Hepatocyte (in vitro differentiated cells): ENCODE results near the gene CAPN11. TPM values are rescaled to one million over a fixed set of nuclear protein-coding genes. Genes with fewer than 3 reads are reported as not detected.

Experiments used
- DNase-seq: peaks from one replicate; pipeline ENCODE4 v3.0.0-alpha.2; 2016; ENCODE audit warnings: low spot score
- H2AFZ ChIP-seq: fragments of 200-600 bp; sonication (generic); 2 replicates; pipeline ENCODE4 v1.6.0; 2016; ENCODE audit warnings: antibody characterized with exemption, mild to moderate bottlenecking
- H3K27ac ChIP-seq: fragments of 200-600 bp; sonication (generic); 2 replicates; pipeline ENCODE4 v1.5.1; 2016; ENCODE audit warnings: mild to moderate bottlenecking
- H3K27me3 ChIP-seq: fragments of 200-600 bp; sonication (generic); 2 replicates; pipeline ENCODE4 v1.6.1; 2016
- H3K36me3 ChIP-seq: fragments of 200-600 bp; sonication (generic); replicated peaks from 2 replicates; pipeline ENCODE4 v1.5.1; 2016; ENCODE audit warnings: low read depth; ENCODE audit not compliant: insufficient read depth
- H3K4me1 ChIP-seq: fragments of 200-600 bp; sonication (generic); 2 replicates; pipeline ENCODE4 v1.5.1; 2016; ENCODE audit warnings: mild to moderate bottlenecking, moderate library complexity; ENCODE audit not compliant: insufficient read depth
- H3K4me2 ChIP-seq: fragments of 200-600 bp; sonication (generic); 2 replicates; pipeline ENCODE4 v1.6.0; 2016
- H3K4me3 ChIP-seq: fragments of 200-600 bp; sonication (generic); 2 replicates; pipeline ENCODE4 v1.5.1; 2016; ENCODE audit warnings: mild to moderate bottlenecking
- H3K79me2 ChIP-seq: fragments of 200-600 bp; sonication (generic); 2 replicates; pipeline ENCODE4 v1.6.0; 2017; ENCODE audit warnings: mild to moderate bottlenecking
- H3K9me2 ChIP-seq: fragments of 200-600 bp; sonication (generic); replicated peaks from 2 replicates; pipeline ENCODE4 v1.6.0; 2017; ENCODE audit warnings: mild to moderate bottlenecking; ENCODE audit not compliant: insufficient read depth
- H3K9me3 ChIP-seq: fragments of 200-600 bp; sonication (generic); 2 replicates; pipeline ENCODE4 v1.5.1; 2016; ENCODE audit warnings: low read depth, mild to moderate bottlenecking
- H4K20me1 ChIP-seq: fragments of 200-600 bp; sonication (generic); 2 replicates; pipeline ENCODE4 v1.6.0; 2016; ENCODE audit warnings: mild to moderate bottlenecking; ENCODE audit not compliant: insufficient read depth, poor library complexity, severe bottlenecking
- CTCF ChIP-seq: fragments of 200-600 bp; sonication (generic); IDR thresholded peaks from 2 replicates; pipeline ENCODE4 v1.5.1; 2016; ENCODE audit warnings: antibody characterized with exemption, mild to moderate bottlenecking; ENCODE audit not compliant: poor library complexity
- EZH2 ChIP-seq: fragments of 200-600 bp; sonication (generic); IDR thresholded peaks from 2 replicates; pipeline ENCODE4 v1.6.1; 2016; ENCODE audit warnings: antibody characterized with exemption, mild to moderate bottlenecking, borderline replicate concordance
- EZH2phosphoT487 ChIP-seq: fragments of 200-600 bp; sonication (generic); IDR thresholded peaks from one replicate; pipeline ENCODE4 v1.6.1; 2018; ENCODE audit warnings: antibody characterized with exemption, mild to moderate bottlenecking, low read depth, moderate library complexity; ENCODE audit not compliant: unreplicated experiment, severe bottlenecking
- WGBS: methylation state at CpG from one replicate; pipeline ENCODE4 v1.1.6; 2016; ENCODE audit warnings: low lambda C conversion rate; ENCODE audit errors: missing lambda C conversion rate; 5-methylcytosine and 5-hydroxymethylcytosine counted together
- polyA plus RNA-seq: library from polyadenylated mRNA; unstranded; fragments of >200 nt; fragmentation: Nextera tagmentation; extraction: Ambion mirVana; gene quantifications from 2 replicates; pipeline ENCODE4 v1.2.1, GENCODE V29; 2016
- total RNA-seq: library from RNA; depleted of rRNA; stranded (reverse); fragments of >200 nt; gene quantifications from 2 replicates; pipeline ENCODE4 v1.2.3, GENCODE V29; 2014

CAPN11 gene
- total and polyA plus RNA-seq, 2 experiments from 2014 or later: 0.13 to 0.23 TPM

DNA sequence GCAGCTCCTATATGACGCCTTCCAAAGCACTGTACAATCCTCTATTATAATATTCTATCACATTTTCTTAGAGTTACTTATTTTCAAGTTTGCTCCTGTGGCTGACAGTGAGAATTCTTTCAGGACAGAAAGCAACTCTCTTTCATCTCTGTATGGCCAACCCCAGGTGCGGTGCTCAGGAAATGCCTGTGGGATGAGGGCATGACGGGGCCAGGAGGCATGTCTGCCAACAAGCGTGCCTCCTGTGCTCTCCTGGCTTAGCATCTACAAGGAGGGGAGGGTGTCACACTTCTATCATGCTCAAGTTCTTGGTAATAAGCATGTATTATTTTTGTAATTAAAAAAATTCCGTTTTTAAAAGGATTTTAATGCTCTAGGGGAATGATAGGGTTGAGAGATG, 42.8 kb upstream of the CAPN11 start:
- TF ChIP-seq EZH2phosphoT487 (no peak), CTCF (no peak), EZH2 (no peak)
- no peaks in the 10 kb centered on the region for H3K9me2 ChIP-seq
- H2AFZ ChIP-seq: no peak overlapping the region
- no peaks in the 10 kb centered on the region for H3K9me3 ChIP-seq
- peaks cover 44% of the 10 kb centered on the region for H3K4me1 ChIP-seq
- peaks cover 76% of the 10 kb centered on the region for H3K79me2 ChIP-seq
- no peak overlapping the region for H3K4me3 ChIP-seq
- no peaks in the 10 kb centered on the region for H3K36me3 ChIP-seq
- H4K20me1 ChIP-seq: peaks cover 42% of the 10 kb centered on the region
- no peak overlapping the region for H3K4me2 ChIP-seq
- H3K27me3 ChIP-seq: no peaks in the 10 kb centered on the region
- H3K27ac ChIP-seq: no peak overlapping the region
- no peak for DNase-seq
- 85% methylated on average over 5 of the region's 5 CpGs for WGBS

GRCh38 chr6:44116641-44117382, 41.8 kb upstream of the CAPN11 start:
- TF ChIP-seq EZH2phosphoT487 (no peak), EZH2 (no peak), CTCF (no peak)
- H4K20me1 ChIP-seq: peaks cover 50% of the 10 kb centered on the region
- no peaks in the 10 kb centered on the region for H3K9me2 ChIP-seq
- H3K79me2 ChIP-seq: peaks cover 78% of the 10 kb centered on the region
- peak overlapping the region; percentile 31 for H3K4me2 ChIP-seq
- DNase-seq: peak; percentile 32
- WGBS: 73% methylated on average over 4 of the region's 4 CpGs
- no peaks in the 10 kb centered on the region for H3K9me3 ChIP-seq
- no peak overlapping the region for H3K4me3 ChIP-seq
- peaks cover 35% of the 10 kb centered on the region for H3K4me1 ChIP-seq
- H3K36me3 ChIP-seq: no peaks in the 10 kb centered on the region
- H3K27me3 ChIP-seq: no peaks in the 10 kb centered on the region
- H2AFZ ChIP-seq: no peak overlapping the region
- H3K27ac ChIP-seq: peak overlapping the region; percentile 79

GRCh38 chr6:44117397-44118128, 41.1 kb upstream of the CAPN11 start:
- H2AFZ ChIP-seq: no peak overlapping the region
- peak overlapping the region; percentile 31 for H3K4me2 ChIP-seq
- TF ChIP-seq EZH2phosphoT487 (no peak), CTCF (no peak), EZH2 (no peak)
- no peaks in the 10 kb centered on the region for H3K36me3 ChIP-seq
- H3K79me2 ChIP-seq: peaks cover 86% of the 10 kb centered on the region
- no peaks in the 10 kb centered on the region for H3K27me3 ChIP-seq
- peak overlapping the region; percentile 79 for H3K27ac ChIP-seq
- no peaks in the 10 kb centered on the region for H3K9me2 ChIP-seq
- H4K20me1 ChIP-seq: peaks cover 58% of the 10 kb centered on the region
- DNase-seq: no peak
- H3K4me3 ChIP-seq: no peak overlapping the region
- no peaks in the 10 kb centered on the region for H3K9me3 ChIP-seq
- 70% methylated on average over 6 of the region's 6 CpGs for WGBS
- peaks cover 36% of the 10 kb centered on the region for H3K4me1 ChIP-seq
